Tibial nerve (tissue), 3 donors: ENCODE measurements around the gene SH2D6.

Experiments
- CTCF ChIP-seq, 5 experiments: fragments of 200-600 bp in 3 of 5; fragments of 450-650 bp in 2 of 5; sonication (generic) in 3 of 5; IDR thresholded peaks; one replicate each; pipeline ENCODE4 v1.5.1; 2016 to 2019; ENCODE audit warnings: antibody characterized with exemption in 5 of 5, mild to moderate bottlenecking in 3 of 5, moderate library complexity in 2 of 5
- POLR2A ChIP-seq, 2 donors: fragments of 450-650 bp; IDR thresholded peaks; one replicate each; pipeline ENCODE4 v1.6.1; 2017; ENCODE audit warnings: antibody characterized with exemption in 2 of 2, mild to moderate bottlenecking in 2 of 2, moderate library complexity in 2 of 2

- TF ChIP-seq CTCF (IDR thresholded peaks at IDR 0.05) (no peak), POLR2A (IDR thresholded peaks at IDR 0.05) (no peak)
Measured at GRCh38 chr2:85453571-85453970, 35.1 kb downstream of the SH2D6 start.
